GM19468 (cell line): ENCODE results near the gene DENND2D.
A peak's percentile ranks its signal among the peaks of the same experiment; 100 is the strongest.

Source experiments
- ATAC-seq: cut with Tn5 transposase; IDR thresholded peaks from one replicate; pipeline ENCODE4 v1.9.1; 2021; ENCODE audit warnings: mild to moderate bottlenecking, moderate library complexity, moderate number of reproducible peaks; ENCODE audit not compliant: unreplicated experiment; ENCODE audit errors: extremely low read depth

The DENND2D gene

DNA sequence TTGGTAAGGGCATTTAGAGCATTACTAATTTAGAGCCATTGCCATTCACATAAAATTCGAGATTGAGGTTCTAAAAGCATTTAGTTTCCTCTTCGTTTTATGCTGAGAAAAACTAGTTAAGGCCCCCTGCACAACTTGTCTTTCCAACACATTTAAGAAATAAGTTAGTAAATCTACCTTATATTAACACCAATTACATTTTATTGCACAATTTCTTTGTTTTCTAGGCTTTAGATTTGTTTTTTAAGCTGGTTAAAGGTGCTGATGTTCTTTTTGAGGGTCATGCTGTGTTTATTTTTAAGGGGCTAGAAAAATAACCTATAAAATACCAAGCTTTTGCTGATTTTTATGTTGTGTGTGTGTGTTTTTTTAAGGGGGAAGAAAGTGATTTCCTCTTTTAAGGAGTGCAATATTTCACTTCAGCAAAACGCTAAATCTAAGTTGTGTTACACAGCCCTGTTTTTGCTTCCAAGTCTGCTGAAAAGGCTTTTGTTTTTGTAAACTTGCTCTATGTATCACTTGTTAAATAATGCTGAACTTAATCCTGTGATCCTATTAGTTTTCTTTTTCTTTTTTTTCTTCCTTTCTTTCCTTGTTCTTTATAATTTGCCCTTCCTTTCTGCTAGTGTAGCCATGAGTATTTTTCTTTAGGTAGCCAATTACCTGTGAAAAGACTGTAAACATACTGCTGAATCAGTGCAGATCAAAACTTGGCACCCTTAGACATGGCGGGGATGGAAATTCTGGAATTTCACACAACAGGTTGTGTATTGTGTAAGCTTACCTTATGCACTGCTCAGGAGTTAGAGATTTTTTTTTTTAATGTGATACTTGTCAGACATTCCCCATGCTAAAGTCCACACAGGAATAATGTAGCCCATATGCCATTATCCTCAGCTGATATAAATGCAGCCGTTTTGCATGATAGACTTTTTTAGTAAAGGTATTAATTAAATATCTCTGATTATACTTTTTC is 58.9 kb downstream of the DENND2D start:
- ATAC-seq: no peak

- ATAC-seq: no peak
These were observed 59.8 kb downstream of the DENND2D start for GRCh38 chr1:111140680-111140967.

- peak; percentile 47 for ATAC-seq
These were observed 60.3 kb downstream of the DENND2D start, which contains the start of the genes CEPT1 and DRAM2 for GRCh38 chr1:111139956-111140679. Gene CEPT1, plus strand, starts transcription at chr1:111140223. Its CDS starts 7,492 bp downstream, at chr1:111147715. Gene DRAM2, minus strand, starts transcription at chr1:111140093. Its CDS starts 8,539 bp downstream, at chr1:111131554.

- ATAC-seq: peak; percentile 3
These were observed 61.0 kb downstream of the DENND2D start for GRCh38 chr1:111139324-111139955.
